Activated CD4-positive, CD25-positive, alpha-beta regulatory T cell treated with anti-CD3 and anti-CD28 coated beads, Interleukin-2, amount 50 U/mL, for 24 hours (primary cell): Measurements from ENCODE around the gene ADAMTS17.

Experiments
- ATAC-seq, 2 donors: fragments of 150-1000 bp; cut with Tn5 transposase; one replicate each; pipeline ENCODE4 v1.10.0; 2021; ENCODE audit warnings: mild to moderate bottlenecking in 1 of 2, moderate library complexity in 1 of 2

The ADAMTS17 gene

DNA sequence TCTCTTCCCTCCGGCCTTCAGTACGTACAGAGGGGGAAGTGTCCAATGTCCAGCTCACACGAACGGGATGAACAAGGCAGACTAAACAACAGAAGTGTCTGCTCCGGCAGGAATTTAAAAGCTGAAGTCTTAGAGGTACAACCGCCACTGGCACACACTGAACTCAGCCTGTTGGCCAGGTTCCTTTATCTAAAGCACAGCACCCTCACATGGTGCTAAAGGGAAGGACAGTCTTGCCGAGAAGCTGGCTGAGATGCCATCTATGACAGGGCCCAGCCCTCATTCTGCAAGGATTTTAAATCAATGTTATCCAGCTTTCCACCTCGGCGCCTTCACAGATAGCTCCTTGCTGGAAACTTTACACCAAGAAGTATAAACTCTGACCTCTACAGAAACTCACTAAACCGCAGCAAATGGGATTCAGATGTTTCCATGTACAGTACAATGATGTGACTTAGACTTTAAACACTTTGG, 2.8 kb downstream of the ADAMTS17 start:
- peak in 1 of 2 donors; percentile 18 for ATAC-seq

GRCh38 chr15:100338247-100338646, 3.5 kb downstream of the ADAMTS17 start:
- ATAC-seq: no peak

DNA sequence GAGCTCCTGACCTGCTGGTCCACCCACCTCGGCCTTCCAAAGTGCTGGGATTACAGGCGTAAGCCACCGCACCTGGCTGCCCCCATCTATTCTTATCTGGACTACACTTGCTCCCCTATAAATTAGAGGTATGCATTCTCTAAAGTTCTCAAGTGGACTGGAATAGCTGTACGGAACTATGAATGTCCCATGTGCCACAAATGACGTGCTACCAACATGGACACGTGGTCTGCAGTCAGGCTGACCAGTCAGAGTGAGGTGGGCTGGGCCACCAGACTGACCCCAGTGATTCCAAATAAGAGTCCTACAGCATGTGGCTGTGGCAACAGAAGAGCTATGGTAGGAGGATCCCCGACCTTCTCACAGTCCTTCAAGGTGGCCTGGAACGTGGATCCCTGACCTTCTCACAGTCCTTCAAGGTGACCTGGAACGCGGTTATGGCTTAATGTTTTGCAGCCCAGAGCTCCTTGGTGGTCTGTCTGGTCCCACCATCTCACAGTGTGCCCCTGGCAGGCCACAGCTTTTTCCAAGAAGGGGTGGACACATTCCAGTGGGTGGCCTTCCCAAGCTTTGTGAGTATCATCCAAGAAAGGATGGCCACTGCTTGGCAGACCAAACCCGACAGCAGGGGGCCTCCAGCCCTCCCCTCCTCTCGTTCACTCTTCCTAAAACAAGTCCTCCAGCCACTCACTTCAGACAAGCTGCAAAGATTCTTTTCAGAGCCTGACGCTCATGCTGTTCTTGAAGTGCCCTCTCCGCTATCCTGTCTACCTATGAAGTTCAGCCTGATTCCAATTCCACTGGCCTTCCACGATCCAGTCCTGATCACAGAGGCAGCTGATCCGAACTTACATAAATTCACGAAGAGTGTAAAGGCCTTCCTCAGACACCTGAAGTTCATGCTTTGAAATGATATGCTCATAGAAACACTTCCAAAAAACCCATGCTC, 4.4 kb downstream of the ADAMTS17 start:
- ATAC-seq: no peak

DNA sequence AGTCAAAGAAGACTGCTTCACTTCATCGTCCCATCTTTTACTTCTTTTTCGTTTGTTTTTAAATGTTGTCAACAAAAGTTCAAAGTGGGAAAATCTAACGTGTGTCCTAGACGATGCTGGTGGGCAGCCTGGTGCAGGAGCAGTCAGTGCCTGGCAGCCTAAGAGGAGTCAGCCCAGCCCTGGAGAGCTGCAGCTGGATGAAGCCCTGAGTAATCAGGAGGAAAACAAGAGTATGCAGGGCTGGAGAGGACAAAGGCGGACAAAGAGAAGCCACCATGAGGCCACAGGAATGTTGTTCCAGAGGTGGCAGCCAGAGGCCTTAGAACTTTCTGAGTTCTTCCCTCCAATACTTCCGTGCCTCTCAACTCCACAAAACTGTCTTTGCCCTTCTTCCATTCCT, 5.7 kb downstream of the ADAMTS17 start:
- ATAC-seq: no peak

DNA sequence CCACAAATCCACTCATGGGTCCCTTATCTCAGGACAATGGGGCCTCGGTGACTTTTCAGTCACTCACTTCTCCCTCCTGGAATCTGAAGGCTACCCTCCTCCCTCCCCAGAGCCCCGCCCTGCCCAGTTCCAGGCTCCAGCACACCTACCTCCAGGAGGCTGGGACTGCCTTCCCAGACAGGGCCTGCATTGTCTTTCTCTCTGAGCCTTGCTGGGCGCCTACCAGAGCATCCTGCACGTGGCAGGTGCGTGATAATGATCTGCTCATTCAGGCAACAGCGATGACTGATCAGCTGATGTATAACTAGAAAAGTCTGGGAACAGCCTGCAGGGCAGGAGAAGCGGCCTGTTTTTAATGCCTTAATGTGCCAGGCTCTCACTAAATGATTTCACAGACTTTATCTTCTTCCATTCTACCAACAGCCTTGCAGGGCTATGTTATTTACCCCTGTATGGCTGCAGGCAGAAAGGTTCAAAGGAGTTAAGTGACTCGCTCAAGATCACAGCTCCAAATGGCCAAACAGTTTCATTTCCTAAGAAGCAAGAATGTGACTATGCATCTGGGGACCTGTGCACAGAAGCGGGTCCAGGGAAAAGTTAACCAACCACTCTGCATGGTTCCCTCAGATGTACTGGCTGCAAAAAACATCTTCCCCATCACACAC, 6.3 kb downstream of the ADAMTS17 start:
- no peak for ATAC-seq

GRCh38 chr15:100334905-100335304, 6.9 kb downstream of the ADAMTS17 start:
- ATAC-seq: no peak

- ATAC-seq: no peak
Measured at GRCh38 chr15:100334456-100334855, 7.3 kb downstream of the ADAMTS17 start.

DNA sequence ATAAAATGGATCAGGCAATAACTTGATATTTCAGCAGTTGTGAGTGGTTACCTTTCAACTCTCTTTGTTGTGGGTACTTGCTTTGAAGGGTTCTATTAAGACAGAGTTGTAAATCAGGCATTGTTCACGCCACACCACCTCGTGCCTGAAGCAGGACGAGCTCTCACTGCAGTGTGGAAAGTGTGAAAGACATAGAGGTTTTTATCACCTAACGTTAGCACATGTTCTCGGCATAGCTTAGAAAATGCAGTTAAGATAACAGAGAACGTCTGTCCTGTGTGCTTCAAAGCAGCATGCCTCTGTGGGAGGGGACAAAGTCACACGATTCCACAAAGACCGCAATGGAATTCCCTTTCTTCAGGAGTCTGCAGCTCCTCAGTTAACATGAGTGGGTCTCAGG, 7.8 kb downstream of the ADAMTS17 start:
- ATAC-seq: no peak

GRCh38 chr15:100333236-100333635, 8.5 kb downstream of the ADAMTS17 start:
- ATAC-seq: no peak

GRCh38 chr15:100332721-100333120, 9.1 kb downstream of the ADAMTS17 start:
- ATAC-seq: no peak

DNA sequence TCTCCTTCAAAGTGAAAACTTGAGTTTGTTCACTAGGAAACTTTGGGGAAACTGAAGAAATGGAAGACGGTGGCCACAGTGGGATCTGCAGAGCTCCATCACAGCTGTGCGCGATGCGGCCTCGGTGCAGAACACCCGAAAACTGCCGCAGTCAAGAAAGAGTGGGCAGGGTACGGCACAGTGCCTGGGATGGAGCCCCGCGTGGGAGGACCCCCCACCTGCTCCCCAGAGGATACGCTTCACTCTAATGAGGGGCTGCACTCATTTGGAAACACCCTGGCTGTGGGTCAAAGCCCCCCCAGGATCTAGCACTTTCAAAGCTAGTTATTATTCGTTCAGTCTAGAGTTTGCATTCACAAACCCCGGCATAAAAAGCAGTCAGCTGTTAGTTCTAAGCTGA, 9.5 kb downstream of the ADAMTS17 start:
- no peak for ATAC-seq

DNA sequence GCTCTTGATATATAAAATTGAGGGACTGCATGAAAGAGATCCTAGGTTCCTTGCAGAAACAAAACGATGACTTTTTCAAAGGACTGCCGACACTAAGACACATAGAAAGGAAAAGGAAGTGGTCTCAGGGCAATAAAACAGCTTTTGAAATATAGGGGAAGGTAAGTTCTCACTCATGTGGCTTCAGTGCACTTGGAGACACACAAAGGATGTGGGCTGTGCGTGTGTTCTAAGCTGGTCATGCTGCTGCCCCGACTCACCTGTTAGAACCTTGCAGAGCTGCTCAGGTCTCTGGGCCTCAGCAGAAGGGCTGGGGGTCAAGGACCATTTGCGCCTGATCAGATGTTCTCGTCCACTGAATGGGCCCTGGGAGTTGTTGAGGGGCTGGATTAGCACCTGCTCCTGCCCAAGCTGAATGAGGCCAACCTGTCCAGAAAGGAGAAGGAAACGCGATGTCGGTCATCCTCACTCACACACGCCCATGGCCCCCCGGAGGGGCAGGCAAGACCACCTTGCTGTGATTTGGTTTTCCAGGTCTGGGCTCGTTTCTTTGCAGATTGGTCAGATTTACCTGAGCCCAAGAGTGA, 11.1 kb downstream of the ADAMTS17 start:
- peak; percentile 54 to 59 for ATAC-seq

DNA sequence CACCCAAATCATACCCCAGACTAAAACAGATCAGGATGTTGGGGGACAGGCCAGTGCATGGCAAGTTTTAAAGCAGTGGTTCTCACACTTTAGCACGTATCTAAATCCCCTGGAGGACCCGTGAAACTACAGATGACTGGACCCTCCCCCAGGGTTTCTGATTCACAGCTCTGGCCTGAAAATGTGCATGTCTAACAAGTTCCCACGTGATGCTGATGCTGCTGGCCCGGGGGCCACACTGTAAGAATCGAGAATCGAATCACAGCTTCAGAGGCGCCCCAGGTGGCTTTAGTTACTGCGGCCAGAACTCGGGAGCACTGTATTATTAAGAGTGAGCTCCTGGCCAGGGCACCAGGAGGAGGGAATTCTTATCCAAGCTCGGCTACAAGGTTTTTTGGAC, 11.6 kb downstream of the ADAMTS17 start:
- ATAC-seq: peak; percentile 64 to 76

GRCh38 chr15:100328796-100329195, 13.0 kb downstream of the ADAMTS17 start:
- no peak for ATAC-seq

DNA sequence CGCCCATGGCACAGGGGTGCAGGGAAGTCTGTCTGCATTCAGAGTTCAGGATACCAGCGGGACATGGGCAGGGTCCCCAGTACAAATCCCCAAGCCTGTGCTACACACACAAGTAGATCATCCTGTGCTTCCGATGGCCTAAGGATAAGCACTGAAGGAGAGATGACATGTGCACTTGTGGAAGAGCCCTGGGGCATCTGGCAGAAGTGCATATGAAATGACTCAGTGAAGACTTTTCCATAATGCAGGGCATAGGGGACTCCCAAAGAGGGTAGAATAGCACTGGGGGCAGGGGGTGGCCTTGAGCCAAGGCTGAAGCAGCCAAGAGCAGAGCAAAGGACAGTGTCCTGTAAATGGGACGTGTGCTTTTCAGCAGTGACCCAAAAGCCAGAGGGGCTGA, 22.9 kb downstream of the ADAMTS17 start:
- ATAC-seq: no peak

GRCh38 chr15:100314809-100315400, 26.9 kb downstream of the ADAMTS17 start:
- no peak for ATAC-seq

- no peak for ATAC-seq
Measured at GRCh38 chr15:100311833-100312476, 29.8 kb downstream of the ADAMTS17 start.

DNA sequence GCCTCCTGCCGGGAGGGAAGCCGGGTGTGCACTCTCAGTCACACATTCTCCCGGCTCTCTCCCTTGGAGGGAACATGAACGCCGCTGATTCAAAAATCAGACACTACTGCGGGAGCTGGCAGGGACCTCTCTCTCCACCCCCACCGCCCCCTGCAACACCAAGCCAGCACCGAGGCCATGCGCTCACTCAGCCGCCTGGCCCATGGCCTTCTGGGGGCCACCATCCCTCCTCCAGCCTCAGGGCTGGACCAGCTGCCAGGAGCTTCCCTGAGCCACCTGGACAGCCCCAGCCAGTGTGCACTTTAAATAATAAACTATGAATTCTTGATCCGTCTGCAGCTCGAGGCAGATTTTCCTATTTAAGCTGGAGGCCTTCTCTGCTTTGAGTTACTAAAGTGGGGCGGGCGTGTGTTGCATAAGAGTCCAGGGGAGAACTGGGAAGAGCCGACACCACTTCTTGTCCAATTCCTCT, 30.6 kb downstream of the ADAMTS17 start:
- ATAC-seq: no peak

DNA sequence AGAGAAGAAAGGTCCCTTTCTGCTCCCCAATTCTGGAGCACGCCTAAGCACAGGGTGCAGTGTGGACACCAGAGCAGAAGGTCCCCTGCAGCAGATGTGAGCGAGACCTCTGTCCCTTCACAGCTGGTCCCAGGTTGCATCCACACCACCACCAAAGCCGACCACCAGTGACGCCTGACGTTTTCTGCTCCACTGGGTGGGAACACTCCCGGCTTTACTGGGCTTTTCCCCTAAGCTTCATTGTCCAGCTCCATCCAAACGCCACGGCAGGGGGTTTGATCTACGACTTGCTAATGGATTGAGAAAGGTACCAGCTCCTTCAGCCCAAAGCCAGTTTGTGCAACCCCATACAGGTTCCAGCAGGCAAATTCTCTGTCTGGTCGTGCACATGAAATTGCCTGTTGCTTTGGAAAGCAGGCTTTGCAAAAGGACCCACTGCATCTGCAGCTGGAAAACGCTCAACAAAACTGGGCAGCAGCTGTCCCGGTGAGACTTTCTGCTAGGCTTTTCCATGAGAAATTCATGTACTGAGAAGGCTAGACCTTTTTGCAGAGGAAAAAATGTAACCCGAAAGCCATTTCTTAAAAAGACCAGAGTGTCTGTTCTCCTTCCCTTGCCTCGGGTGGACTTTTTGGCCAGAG, 31.1 kb downstream of the ADAMTS17 start:
- no peak for ATAC-seq

- no peak for ATAC-seq
Measured at GRCh38 chr15:100310041-100310405, 31.8 kb downstream of the ADAMTS17 start.

DNA sequence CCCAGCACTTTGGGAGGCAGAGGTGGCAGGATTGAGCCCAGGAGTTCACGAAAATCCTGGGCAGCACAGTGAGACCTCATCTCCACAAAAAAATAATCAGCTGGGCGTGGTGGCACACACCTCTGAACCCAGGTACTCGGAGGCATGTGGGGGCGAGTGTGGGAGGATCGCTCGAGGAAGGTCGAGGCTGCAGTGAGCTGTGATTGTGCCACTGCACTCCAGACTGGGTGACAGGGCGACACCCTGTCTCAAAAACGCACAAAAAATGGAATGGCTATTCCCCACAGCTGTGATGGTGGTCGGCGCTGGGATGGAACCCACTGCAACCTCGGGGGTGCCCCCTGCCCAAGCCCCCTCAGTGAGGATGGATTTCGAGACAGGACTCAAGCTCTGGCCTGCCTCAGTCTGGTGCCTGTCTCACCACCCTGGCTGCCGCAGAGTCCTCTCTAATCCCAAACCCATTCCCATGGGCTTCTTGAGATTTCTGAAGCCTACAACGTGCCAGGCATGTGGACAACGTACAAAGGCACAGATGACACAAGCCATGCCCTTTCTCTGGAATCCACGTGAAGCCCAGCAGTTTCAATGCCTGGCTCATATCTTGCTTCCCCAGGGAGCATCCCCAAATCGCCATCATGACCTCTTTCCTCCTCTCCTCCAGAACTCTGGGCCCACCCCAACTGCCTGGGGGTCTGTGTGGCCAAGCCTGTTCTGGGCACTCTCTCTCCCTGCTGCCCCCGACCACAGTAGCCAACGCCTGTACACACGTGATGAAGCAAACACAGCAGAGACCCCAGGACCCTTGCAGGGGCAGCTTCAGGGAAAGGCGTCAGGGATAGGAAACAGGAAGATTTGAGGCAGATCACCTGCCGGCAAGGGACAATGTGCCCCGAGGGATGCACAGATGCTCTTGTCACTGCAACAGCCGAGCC, 32.4 kb downstream of the ADAMTS17 start:
- no peak for ATAC-seq
